GM23338 (cell line): ENCODE results near the gene SETSIP. TPM values are rescaled to one million over a fixed set of nuclear protein-coding genes. Genes with fewer than 3 reads are reported as not detected.

Source experiments
- ATAC-seq: fragments of 200-7000 bp; cut with Tn5 transposase; 3 replicates; pipeline ENCODE4 v1.9.1; 2020
- DNase-seq: peaks from one replicate; pipeline ENCODE4 v3.0.0-alpha.2; 2015; ENCODE audit warnings: low spot score
- H2AFZ ChIP-seq: fragments of 200-600 bp; sonication (generic); 2 replicates; pipeline ENCODE4 v1.8.0; 2016; ENCODE audit warnings: antibody characterized with exemption, mild to moderate bottlenecking, moderate library complexity
- H3F3A ChIP-seq: fragments of 200-600 bp; sonication (generic); replicated peaks from 2 replicates; pipeline ENCODE4 v1.8.0; 2017; ENCODE audit warnings: antibody characterized with exemption, mixed run types, low read depth
- H3K27ac ChIP-seq: fragments of 200-600 bp; sonication (generic); 2 replicates; pipeline ENCODE4 v1.6.1; 2016; ENCODE audit warnings: low read depth
- H3K27me3 ChIP-seq: fragments of 200-600 bp; sonication (generic); 2 replicates; pipeline ENCODE4 v1.8.0; 2016; ENCODE audit warnings: mild to moderate bottlenecking, mixed run types, moderate library complexity; ENCODE audit not compliant: insufficient read depth
- H3K36me3 ChIP-seq: fragments of 200-600 bp; sonication (generic); 2 replicates; pipeline ENCODE4 v1.8.0; 2016; ENCODE audit warnings: mild to moderate bottlenecking; ENCODE audit not compliant: insufficient read depth
- H3K4me1 ChIP-seq: fragments of 200-600 bp; sonication (generic); 2 replicates; pipeline ENCODE4 v1.8.0; 2016; ENCODE audit warnings: mild to moderate bottlenecking, moderate library complexity; ENCODE audit not compliant: insufficient read depth
- H3K4me2 ChIP-seq: fragments of 200-600 bp; sonication (generic); 2 replicates; pipeline ENCODE4 v1.7.1; 2017; ENCODE audit warnings: mixed run types
- H3K4me3 ChIP-seq: fragments of 200-600 bp; sonication (generic); 2 replicates; pipeline ENCODE4 v1.6.1; 2016; ENCODE audit warnings: mixed run types
- H3K79me2 ChIP-seq: fragments of 200-600 bp; sonication (generic); replicated peaks from 2 replicates; pipeline ENCODE4 v1.8.0; 2017; ENCODE audit warnings: mild to moderate bottlenecking; ENCODE audit not compliant: insufficient read depth
- H3K9me2 ChIP-seq: fragments of 200-600 bp; sonication (generic); 2 replicates; pipeline ENCODE4 v1.8.0; 2017; ENCODE audit not compliant: insufficient read depth
- H4K20me1 ChIP-seq: fragments of 200-600 bp; sonication (generic); replicated peaks from 2 replicates; pipeline ENCODE4 v1.8.0; 2017; ENCODE audit warnings: mild to moderate bottlenecking; ENCODE audit not compliant: insufficient read depth
- H3K27ac Mint-ChIP-seq: 2 replicates; pipeline ENCODE4 v1.8.0; 2020; ENCODE audit warnings: inconsistent platforms, mild to moderate bottlenecking, moderate library complexity, mixed read lengths
- H3K27me3 Mint-ChIP-seq: 3 replicates; pipeline ENCODE4 v1.8.0; 2022; ENCODE audit warnings: low read depth, mild to moderate bottlenecking, moderate library complexity, mixed read lengths, inconsistent platforms; ENCODE audit not compliant: insufficient read depth, poor library complexity
- H3K36me3 Mint-ChIP-seq: 3 replicates; pipeline ENCODE4 v1.8.0; 2021; ENCODE audit warnings: low read depth, mild to moderate bottlenecking, inconsistent platforms, moderate library complexity, mixed read lengths
- H3K4me1 Mint-ChIP-seq: 3 replicates; pipeline ENCODE4 v1.8.0; 2020; ENCODE audit warnings: mild to moderate bottlenecking, inconsistent platforms, mixed read lengths
- H3K4me3 Mint-ChIP-seq: 3 replicates; pipeline ENCODE4 v1.8.0; 2021; ENCODE audit warnings: moderate library complexity, mild to moderate bottlenecking, inconsistent platforms, mixed read lengths
- H3K9me3 Mint-ChIP-seq: 3 replicates; pipeline ENCODE4 v1.8.0; 2020; ENCODE audit warnings: moderate library complexity, mild to moderate bottlenecking, inconsistent platforms, mixed read lengths
- CREB1 ChIP-seq: fragments of 250-450 bp; sonication (Bioruptor Pico); IDR thresholded peaks from 2 replicates; pipeline ENCODE4 v1.5.0; 2020; ENCODE audit warnings: low read depth, mild to moderate bottlenecking, moderate library complexity
- EZH2 ChIP-seq: fragments of 200-600 bp; sonication (generic); IDR thresholded peaks from one replicate; pipeline ENCODE4 v1.8.0; 2017; ENCODE audit warnings: antibody characterized with exemption, mild to moderate bottlenecking, low read depth; ENCODE audit not compliant: unreplicated experiment
- JUNB ChIP-seq: IDR thresholded peaks from one replicate; pipeline ENCODE4 v1.6.1; 2016; ENCODE audit warnings: antibody characterized with exemption; ENCODE audit not compliant: unreplicated experiment
- POLR2AphosphoS5 ChIP-seq: IDR thresholded peaks from 2 replicates; pipeline ENCODE4 v1.6.1; 2016; ENCODE audit warnings: antibody characterized with exemption, low read depth
- STAT1 ChIP-seq: IDR thresholded peaks from one replicate; pipeline ENCODE4 v1.6.1; 2016; ENCODE audit warnings: antibody characterized with exemption; ENCODE audit not compliant: unreplicated experiment
- ZNF114 ChIP-seq: fragments of 250-450 bp; sonication (Bioruptor Pico); IDR thresholded peaks from 2 replicates; pipeline ENCODE4 v1.5.0; 2020; ENCODE audit warnings: mild to moderate bottlenecking, moderate library complexity
- ZNF331 ChIP-seq: fragments of 250-450 bp; sonication (Bioruptor Pico); IDR thresholded peaks from 2 replicates; pipeline ENCODE4 v1.5.0; 2020; ENCODE audit warnings: low read depth, mild to moderate bottlenecking, moderate library complexity
- polyA plus RNA-seq: library from polyadenylated mRNA; unstranded; fragments of >200 nt; fragmentation: Nextera tagmentation; extraction: Ambion mirVana; gene quantifications from 2 replicates; pipeline ENCODE4 v1.2.1, GENCODE V29; 2016
- total RNA-seq: library from RNA; depleted of rRNA; stranded (reverse); fragments of >200 nt; shearing (Covaris generic); gene quantifications from 2 replicates; pipeline ENCODE4 v1.2.3, GENCODE V29; 2014
- TF ChIP-seq, protein P1 (sequence below): fragments of 250-450 bp; sonication (Bioruptor Pico); IDR thresholded peaks from 2 replicates; pipeline ENCODE4 v1.5.0; 2020; ENCODE audit warnings: mild to moderate bottlenecking, moderate library complexity
- TF ChIP-seq, protein P2 (sequence below): IDR thresholded peaks from one replicate; pipeline ENCODE4 v1.6.1; 2018; ENCODE audit warnings: antibody characterized with exemption; ENCODE audit not compliant: unreplicated experiment
- TF ChIP-seq, protein P3 (sequence below), 2 experiments: fragments of 200-600 bp in 1 of 2; sonication (generic) in 1 of 2; conservative IDR thresholded peaks; 2 replicates each; pipeline versions ENCODE4 v1.5.1 to v1.6.1; 2016 to 2017; ENCODE audit warnings: antibody characterized with exemption in 2 of 2, low read depth in 2 of 2, mild to moderate bottlenecking in 2 of 2, moderate library complexity in 1 of 2

SETSIP gene
- total and polyA plus RNA-seq, 2 experiments from 2014 or later = 0.92 to 0.94 TPM

DNA sequence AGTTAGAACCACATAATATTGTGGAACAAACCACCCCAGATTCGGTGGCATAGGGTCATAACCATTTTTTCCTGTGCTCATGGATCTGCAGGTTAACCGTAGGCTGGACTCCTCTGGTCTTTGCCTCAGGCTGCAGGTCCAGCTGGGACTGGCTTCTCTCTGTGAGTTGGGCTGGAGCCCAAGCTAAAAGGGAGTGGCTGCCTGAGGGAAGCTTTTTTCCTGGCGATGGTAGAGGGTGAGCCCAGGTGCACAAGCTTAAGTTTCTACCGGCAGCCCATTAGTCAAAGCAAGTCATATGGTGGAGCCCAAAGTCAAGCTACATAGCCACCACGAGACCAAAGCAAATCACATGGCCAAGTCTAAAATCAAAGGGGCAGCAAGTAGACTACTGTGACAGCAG is 31.6 kb downstream of the SETSIP start (continued):
- no peak for TF ChIP-seq EZH2

DNA sequence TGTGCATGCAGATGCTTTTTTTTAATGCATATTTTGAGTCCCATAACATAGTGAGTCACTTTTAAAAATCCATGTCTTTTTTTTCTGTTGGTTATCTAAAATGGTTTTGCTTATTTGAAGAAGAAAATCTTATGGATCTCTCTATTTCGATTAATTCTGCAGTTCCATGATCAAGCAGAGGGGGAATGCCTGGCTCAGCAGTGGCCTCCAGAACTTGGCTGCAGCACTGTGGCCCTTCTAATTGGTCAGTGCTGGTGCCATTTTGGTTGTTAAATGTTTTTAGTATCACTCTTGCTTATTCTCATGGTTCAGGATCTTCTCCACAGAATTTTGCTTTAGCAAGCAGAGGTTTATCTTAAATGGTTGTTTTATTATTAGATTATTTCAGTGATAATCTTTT is 34.2 kb downstream of the SETSIP start:
- H3K27ac ChIP-seq = no peak overlapping the region
- H3K4me3 ChIP-seq = no peak overlapping the region
- H3K79me2 ChIP-seq = no peaks in the 10 kb centered on the region
- no peaks in the 10 kb centered on the region for H4K20me1 ChIP-seq
- Mint-ChIP-seq H3K4me3 (no peak overlapping the region), H3K4me1 (peaks cover 5% of the 10 kb centered on the region; the same call in 2 of the 3 replicates), H3K27ac (no peak overlapping the region), H3K9me3 (no peaks in the 10 kb centered on the region), H3K36me3 (no peaks in the 10 kb centered on the region), H3K27me3 (no peaks in the 10 kb centered on the region)
- no peaks in the 10 kb centered on the region for H3F3A ChIP-seq
- H3K36me3 ChIP-seq = no peaks in the 10 kb centered on the region
- no peaks in the 10 kb centered on the region for H3K9me2 ChIP-seq
- H3K4me2 ChIP-seq = no peak overlapping the region
- TF ChIP-seq STAT1 (no peak), POLR2AphosphoS5 (no peak), JUNB (no peak), ZNF114 (no peak), CREB1 (CRISPR knock-in tag) (no peak), ZNF331 (CRISPR knock-in tag) (no peak)
- TF ChIP-seq, protein P1, sequence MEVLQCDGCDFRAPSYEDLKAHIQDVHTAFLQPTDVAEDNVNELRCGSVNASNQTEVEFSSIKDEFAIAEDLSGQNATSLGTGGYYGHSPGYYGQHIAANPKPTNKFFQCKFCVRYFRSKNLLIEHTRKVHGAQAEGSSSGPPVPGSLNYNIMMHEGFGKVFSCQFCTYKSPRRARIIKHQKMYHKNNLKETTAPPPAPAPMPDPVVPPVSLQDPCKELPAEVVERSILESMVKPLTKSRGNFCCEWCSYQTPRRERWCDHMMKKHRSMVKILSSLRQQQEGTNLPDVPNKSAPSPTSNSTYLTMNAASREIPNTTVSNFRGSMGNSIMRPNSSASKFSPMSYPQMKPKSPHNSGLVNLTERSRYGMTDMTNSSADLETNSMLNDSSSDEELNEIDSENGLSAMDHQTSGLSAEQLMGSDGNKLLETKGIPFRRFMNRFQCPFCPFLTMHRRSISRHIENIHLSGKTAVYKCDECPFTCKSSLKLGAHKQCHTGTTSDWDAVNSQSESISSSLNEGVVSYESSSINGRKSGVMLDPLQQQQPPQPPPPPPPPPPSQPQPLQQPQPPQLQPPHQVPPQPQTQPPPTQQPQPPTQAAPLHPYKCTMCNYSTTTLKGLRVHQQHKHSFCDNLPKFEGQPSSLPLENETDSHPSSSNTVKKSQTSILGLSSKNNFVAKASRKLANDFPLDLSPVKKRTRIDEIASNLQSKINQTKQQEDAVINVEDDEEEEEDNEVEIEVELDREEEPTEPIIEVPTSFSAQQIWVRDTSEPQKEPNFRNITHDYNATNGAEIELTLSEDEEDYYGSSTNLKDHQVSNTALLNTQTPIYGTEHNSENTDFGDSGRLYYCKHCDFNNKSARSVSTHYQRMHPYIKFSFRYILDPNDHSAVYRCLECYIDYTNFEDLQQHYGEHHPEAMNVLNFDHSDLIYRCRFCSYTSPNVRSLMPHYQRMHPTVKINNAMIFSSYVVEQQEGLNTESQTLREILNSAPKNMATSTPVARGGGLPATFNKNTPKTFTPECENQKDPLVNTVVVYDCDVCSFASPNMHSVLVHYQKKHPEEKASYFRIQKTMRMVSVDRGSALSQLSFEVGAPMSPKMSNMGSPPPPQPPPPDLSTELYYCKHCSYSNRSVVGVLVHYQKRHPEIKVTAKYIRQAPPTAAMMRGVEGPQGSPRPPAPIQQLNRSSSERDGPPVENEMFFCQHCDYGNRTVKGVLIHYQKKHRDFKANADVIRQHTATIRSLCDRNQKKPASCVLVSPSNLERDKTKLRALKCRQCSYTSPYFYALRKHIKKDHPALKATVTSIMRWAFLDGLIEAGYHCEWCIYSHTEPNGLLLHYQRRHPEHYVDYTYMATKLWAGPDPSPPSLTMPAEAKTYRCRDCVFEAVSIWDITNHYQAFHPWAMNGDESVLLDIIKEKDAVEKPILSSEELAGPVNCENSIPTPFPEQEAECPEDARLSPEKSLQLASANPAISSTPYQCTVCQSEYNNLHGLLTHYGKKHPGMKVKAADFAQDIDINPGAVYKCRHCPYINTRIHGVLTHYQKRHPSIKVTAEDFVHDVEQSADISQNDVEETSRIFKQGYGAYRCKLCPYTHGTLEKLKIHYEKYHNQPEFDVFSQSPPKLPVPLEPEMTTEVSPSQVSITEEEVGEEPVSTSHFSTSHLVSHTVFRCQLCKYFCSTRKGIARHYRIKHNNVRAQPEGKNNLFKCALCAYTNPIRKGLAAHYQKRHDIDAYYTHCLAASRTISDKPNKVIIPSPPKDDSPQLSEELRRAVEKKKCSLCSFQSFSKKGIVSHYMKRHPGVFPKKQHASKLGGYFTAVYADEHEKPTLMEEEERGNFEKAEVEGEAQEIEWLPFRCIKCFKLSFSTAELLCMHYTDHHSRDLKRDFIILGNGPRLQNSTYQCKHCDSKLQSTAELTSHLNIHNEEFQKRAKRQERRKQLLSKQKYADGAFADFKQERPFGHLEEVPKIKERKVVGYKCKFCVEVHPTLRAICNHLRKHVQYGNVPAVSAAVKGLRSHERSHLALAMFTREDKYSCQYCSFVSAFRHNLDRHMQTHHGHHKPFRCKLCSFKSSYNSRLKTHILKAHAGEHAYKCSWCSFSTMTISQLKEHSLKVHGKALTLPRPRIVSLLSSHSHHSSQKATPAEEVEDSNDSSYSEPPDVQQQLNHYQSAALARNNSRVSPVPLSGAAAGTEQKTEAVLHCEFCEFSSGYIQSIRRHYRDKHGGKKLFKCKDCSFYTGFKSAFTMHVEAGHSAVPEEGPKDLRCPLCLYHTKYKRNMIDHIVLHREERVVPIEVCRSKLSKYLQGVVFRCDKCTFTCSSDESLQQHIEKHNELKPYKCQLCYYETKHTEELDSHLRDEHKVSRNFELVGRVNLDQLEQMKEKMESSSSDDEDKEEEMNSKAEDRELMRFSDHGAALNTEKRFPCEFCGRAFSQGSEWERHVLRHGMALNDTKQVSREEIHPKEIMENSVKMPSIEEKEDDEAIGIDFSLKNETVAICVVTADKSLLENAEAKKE (CRISPR knock-in tag) = no peak
- TF ChIP-seq, protein P2, sequence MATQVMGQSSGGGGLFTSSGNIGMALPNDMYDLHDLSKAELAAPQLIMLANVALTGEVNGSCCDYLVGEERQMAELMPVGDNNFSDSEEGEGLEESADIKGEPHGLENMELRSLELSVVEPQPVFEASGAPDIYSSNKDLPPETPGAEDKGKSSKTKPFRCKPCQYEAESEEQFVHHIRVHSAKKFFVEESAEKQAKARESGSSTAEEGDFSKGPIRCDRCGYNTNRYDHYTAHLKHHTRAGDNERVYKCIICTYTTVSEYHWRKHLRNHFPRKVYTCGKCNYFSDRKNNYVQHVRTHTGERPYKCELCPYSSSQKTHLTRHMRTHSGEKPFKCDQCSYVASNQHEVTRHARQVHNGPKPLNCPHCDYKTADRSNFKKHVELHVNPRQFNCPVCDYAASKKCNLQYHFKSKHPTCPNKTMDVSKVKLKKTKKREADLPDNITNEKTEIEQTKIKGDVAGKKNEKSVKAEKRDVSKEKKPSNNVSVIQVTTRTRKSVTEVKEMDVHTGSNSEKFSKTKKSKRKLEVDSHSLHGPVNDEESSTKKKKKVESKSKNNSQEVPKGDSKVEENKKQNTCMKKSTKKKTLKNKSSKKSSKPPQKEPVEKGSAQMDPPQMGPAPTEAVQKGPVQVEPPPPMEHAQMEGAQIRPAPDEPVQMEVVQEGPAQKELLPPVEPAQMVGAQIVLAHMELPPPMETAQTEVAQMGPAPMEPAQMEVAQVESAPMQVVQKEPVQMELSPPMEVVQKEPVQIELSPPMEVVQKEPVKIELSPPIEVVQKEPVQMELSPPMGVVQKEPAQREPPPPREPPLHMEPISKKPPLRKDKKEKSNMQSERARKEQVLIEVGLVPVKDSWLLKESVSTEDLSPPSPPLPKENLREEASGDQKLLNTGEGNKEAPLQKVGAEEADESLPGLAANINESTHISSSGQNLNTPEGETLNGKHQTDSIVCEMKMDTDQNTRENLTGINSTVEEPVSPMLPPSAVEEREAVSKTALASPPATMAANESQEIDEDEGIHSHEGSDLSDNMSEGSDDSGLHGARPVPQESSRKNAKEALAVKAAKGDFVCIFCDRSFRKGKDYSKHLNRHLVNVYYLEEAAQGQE = no peak
- TF ChIP-seq, protein P3, sequence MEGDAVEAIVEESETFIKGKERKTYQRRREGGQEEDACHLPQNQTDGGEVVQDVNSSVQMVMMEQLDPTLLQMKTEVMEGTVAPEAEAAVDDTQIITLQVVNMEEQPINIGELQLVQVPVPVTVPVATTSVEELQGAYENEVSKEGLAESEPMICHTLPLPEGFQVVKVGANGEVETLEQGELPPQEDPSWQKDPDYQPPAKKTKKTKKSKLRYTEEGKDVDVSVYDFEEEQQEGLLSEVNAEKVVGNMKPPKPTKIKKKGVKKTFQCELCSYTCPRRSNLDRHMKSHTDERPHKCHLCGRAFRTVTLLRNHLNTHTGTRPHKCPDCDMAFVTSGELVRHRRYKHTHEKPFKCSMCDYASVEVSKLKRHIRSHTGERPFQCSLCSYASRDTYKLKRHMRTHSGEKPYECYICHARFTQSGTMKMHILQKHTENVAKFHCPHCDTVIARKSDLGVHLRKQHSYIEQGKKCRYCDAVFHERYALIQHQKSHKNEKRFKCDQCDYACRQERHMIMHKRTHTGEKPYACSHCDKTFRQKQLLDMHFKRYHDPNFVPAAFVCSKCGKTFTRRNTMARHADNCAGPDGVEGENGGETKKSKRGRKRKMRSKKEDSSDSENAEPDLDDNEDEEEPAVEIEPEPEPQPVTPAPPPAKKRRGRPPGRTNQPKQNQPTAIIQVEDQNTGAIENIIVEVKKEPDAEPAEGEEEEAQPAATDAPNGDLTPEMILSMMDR (conservative IDR thresholded peaks at IDR 0.05; ENCODE audit: low read depth in 2 of 2) = no peak
- H2AFZ ChIP-seq = no peak overlapping the region
- no peaks in the 10 kb centered on the region for H3K27me3 ChIP-seq
- no peaks in the 10 kb centered on the region for H3K4me1 ChIP-seq
- ATAC-seq = peak; percentile 61
- DNase-seq = peak; percentile 33
